Hepatocyte (in vitro differentiated cells): ENCODE measurements around the gene SLAMF1. TPM values are rescaled to one million over a fixed set of nuclear protein-coding genes. Genes with fewer than 3 reads are reported as not detected.
"Not testable (repeated sequence)": the region's sequence is repeated elsewhere in the genome, so short reads cannot be mapped to it uniquely, and the experiment has no call there.

ENCODE experiments used
- DNase-seq: peaks from one replicate; pipeline ENCODE4 v3.0.0-alpha.2; 2016; ENCODE audit warnings: low spot score
- H2AFZ ChIP-seq: fragments of 200-600 bp; sonication (generic); 2 replicates; pipeline ENCODE4 v1.6.0; 2016; ENCODE audit warnings: antibody characterized with exemption, mild to moderate bottlenecking
- H3K27ac ChIP-seq: fragments of 200-600 bp; sonication (generic); 2 replicates; pipeline ENCODE4 v1.5.1; 2016; ENCODE audit warnings: mild to moderate bottlenecking
- H3K27me3 ChIP-seq: fragments of 200-600 bp; sonication (generic); 2 replicates; pipeline ENCODE4 v1.6.1; 2016
- H3K36me3 ChIP-seq: fragments of 200-600 bp; sonication (generic); replicated peaks from 2 replicates; pipeline ENCODE4 v1.5.1; 2016; ENCODE audit warnings: low read depth; ENCODE audit not compliant: insufficient read depth
- H3K4me1 ChIP-seq: fragments of 200-600 bp; sonication (generic); 2 replicates; pipeline ENCODE4 v1.5.1; 2016; ENCODE audit warnings: mild to moderate bottlenecking, moderate library complexity; ENCODE audit not compliant: insufficient read depth
- H3K4me2 ChIP-seq: fragments of 200-600 bp; sonication (generic); 2 replicates; pipeline ENCODE4 v1.6.0; 2016
- H3K4me3 ChIP-seq: fragments of 200-600 bp; sonication (generic); 2 replicates; pipeline ENCODE4 v1.5.1; 2016; ENCODE audit warnings: mild to moderate bottlenecking
- H3K79me2 ChIP-seq: fragments of 200-600 bp; sonication (generic); 2 replicates; pipeline ENCODE4 v1.6.0; 2017; ENCODE audit warnings: mild to moderate bottlenecking
- H3K9me2 ChIP-seq: fragments of 200-600 bp; sonication (generic); replicated peaks from 2 replicates; pipeline ENCODE4 v1.6.0; 2017; ENCODE audit warnings: mild to moderate bottlenecking; ENCODE audit not compliant: insufficient read depth
- H3K9me3 ChIP-seq: fragments of 200-600 bp; sonication (generic); 2 replicates; pipeline ENCODE4 v1.5.1; 2016; ENCODE audit warnings: low read depth, mild to moderate bottlenecking
- H4K20me1 ChIP-seq: fragments of 200-600 bp; sonication (generic); 2 replicates; pipeline ENCODE4 v1.6.0; 2016; ENCODE audit warnings: mild to moderate bottlenecking; ENCODE audit not compliant: insufficient read depth, poor library complexity, severe bottlenecking
- CTCF ChIP-seq: fragments of 200-600 bp; sonication (generic); IDR thresholded peaks from 2 replicates; pipeline ENCODE4 v1.5.1; 2016; ENCODE audit warnings: antibody characterized with exemption, mild to moderate bottlenecking; ENCODE audit not compliant: poor library complexity
- EZH2 ChIP-seq: fragments of 200-600 bp; sonication (generic); IDR thresholded peaks from 2 replicates; pipeline ENCODE4 v1.6.1; 2016; ENCODE audit warnings: antibody characterized with exemption, mild to moderate bottlenecking, borderline replicate concordance
- EZH2phosphoT487 ChIP-seq: fragments of 200-600 bp; sonication (generic); IDR thresholded peaks from one replicate; pipeline ENCODE4 v1.6.1; 2018; ENCODE audit warnings: antibody characterized with exemption, mild to moderate bottlenecking, low read depth, moderate library complexity; ENCODE audit not compliant: unreplicated experiment, severe bottlenecking
- WGBS: methylation state at CpG from one replicate; pipeline ENCODE4 v1.1.6; 2016; ENCODE audit warnings: low lambda C conversion rate; ENCODE audit errors: missing lambda C conversion rate; 5-methylcytosine and 5-hydroxymethylcytosine counted together
- polyA plus RNA-seq: library from polyadenylated mRNA; unstranded; fragments of >200 nt; fragmentation: Nextera tagmentation; extraction: Ambion mirVana; gene quantifications from 2 replicates; pipeline ENCODE4 v1.2.1, GENCODE V29; 2016
- total RNA-seq: library from RNA; depleted of rRNA; stranded (reverse); fragments of >200 nt; gene quantifications from 2 replicates; pipeline ENCODE4 v1.2.3, GENCODE V29; 2014

The SLAMF1 gene
- 0.20 and 1.2 TPM in 2 replicates for total RNA-seq
- 2.1 and 2.3 TPM in 2 replicates for polyA plus RNA-seq

- peak within 1 kb of the TSS; percentile 80 for H3K27ac ChIP-seq
- 92% methylated on average over 11 of the region's 11 CpGs for WGBS
- no peaks in the 10 kb centered on the region for H4K20me1 ChIP-seq
- no peak within 1 kb of the TSS for H2AFZ ChIP-seq
- H3K4me1 ChIP-seq: peaks cover 39% of the 10 kb centered on the region
- no peak within 1 kb of the TSS for H3K4me3 ChIP-seq
- H3K27me3 ChIP-seq: no peaks in the 10 kb centered on the region
- no peaks in the 10 kb centered on the region for H3K9me3 ChIP-seq
- TF ChIP-seq CTCF: no peak
- TF ChIP-seq EZH2: no peak
- TF ChIP-seq EZH2phosphoT487: no peak
- peak within 1 kb of the TSS; percentile 21 for H3K4me2 ChIP-seq
- DNase-seq: no peak
- no peaks in the 10 kb centered on the region for H3K79me2 ChIP-seq
- no peaks in the 10 kb centered on the region for H3K9me2 ChIP-seq
- no peaks in the 10 kb centered on the region for H3K36me3 ChIP-seq
These were observed at the start of gene SLAMF1 for GRCh38 chr1:160646711-160647328. Gene SLAMF1, minus strand, starts transcription at chr1:160647044. Its CDS starts 99 bp downstream, at chr1:160646945.

- H4K20me1 ChIP-seq, H3K79me2 ChIP-seq, H3K4me1 ChIP-seq, H3K4me3 ChIP-seq, H3K36me3 ChIP-seq, H3K27me3 ChIP-seq, H3K9me3 ChIP-seq, H2AFZ ChIP-seq, H3K9me2 ChIP-seq, DNase-seq, H3K27ac ChIP-seq, H3K4me2 ChIP-seq: not testable (repeated sequence)
- 90% methylated on average over 10 of the region's 10 CpGs for WGBS
These were observed 45.5 kb upstream of the SLAMF1 start for GRCh38 chr1:160692390-160692789.

DNA sequence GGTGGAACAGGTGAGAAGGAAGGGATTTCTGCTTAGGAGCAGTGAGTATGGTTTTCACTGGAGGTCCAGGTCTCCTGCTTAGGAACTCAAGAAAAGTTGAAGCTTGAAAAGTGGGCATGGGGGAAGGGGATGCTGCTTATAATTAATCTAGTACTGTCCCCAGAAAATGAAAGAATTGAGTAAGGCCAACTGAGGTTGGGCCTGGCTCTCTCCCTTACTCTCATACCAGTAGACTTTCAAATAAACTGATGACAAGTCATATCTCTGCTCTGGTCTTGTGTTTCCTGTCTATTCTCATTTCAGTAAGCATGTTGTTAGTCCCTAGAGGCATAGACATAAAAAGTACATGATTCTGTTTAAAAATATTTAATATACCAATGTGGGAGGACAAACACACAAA is 38.4 kb upstream of the SLAMF1 start:
- Histone ChIP-seq H3K4me2 (no peak overlapping the region), H3K27ac (no peak overlapping the region), H3K36me3 (no peaks in the 10 kb centered on the region), H4K20me1 (no peaks in the 10 kb centered on the region), H3K27me3 (no peaks in the 10 kb centered on the region), H3K4me1 (no peaks in the 10 kb centered on the region), H3K4me3 (no peak overlapping the region), H2AFZ (no peak overlapping the region), H3K79me2 (no peaks in the 10 kb centered on the region), H3K9me2 (no peaks in the 10 kb centered on the region), H3K9me3 (no peaks in the 10 kb centered on the region)
- TF ChIP-seq EZH2 (no peak), CTCF (no peak), EZH2phosphoT487 (no peak)
- no peak for DNase-seq

DNA sequence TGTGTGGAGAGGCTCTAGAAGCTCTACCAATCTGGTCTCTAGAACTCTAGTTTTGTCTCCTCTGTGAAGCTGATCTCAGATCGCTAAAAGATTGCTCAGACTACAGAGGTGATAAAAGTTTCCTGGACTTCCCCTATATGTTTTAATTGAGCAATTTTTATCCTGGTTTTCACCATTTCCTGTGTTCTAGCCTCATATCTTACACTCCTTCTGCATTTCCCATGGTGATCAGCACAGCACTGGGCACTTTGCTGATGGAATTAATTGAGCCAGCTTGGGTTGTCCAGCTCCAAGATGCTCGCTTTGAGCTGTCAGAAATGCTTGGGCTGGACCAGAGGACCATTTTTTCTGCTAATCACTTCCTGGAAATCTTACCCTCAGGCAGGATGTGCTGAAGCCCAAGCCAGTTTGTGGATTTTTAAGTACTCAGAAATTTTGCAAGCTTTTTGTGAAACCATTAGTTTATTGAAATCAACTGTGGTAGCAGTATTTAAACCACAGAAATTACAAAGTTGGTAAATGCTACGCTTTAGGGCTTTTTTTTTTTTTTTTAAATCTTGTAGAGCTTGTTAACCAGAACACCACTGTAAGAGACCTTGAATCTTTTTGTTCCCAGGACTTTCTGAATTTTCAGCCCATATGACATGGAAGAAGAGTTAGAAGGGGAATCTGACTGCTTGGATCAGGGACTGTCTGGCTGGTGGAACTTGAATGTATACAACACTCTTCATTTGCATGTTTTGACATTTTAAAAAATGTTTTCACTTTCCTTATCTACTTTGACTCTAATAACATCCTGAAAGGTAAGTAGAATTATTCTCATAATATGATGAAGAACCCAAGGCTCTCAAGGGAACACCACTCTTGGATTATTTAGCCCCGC is 36.4 kb upstream of the SLAMF1 start:
- Histone ChIP-seq H3K36me3 (no peaks in the 10 kb centered on the region), H3K9me3 (no peaks in the 10 kb centered on the region), H3K79me2 (no peaks in the 10 kb centered on the region), H3K4me3 (no peak overlapping the region), H2AFZ (no peak overlapping the region), H3K4me1 (no peaks in the 10 kb centered on the region), H3K27me3 (no peaks in the 10 kb centered on the region), H3K27ac (no peak overlapping the region), H4K20me1 (no peaks in the 10 kb centered on the region), H3K4me2 (no peak overlapping the region), H3K9me2 (no peaks in the 10 kb centered on the region)
- 65% methylated on average over 4 of the region's 4 CpGs for WGBS
- DNase-seq: no peak
- TF ChIP-seq EZH2phosphoT487 (no peak), EZH2 (no peak), CTCF (no peak)
